Cardiac fibroblast (primary cell): ENCODE measurements around the gene MBNL2.
A peak's percentile ranks its signal among the peaks of the same experiment; 100 is the strongest.

Experiments used
- DNase-seq, 2 donors: peaks; one replicate each; pipeline versions ENCODE4 v3.0.0 to v3.0.0-alpha.2; 2010; ENCODE audit warnings: low read depth in 2 of 2
- H3K4me3 ChIP-seq, 2 donors: replicated peaks in 1 of 2; 1 replicate in 1 of 2; 2 replicates in 1 of 2; pipeline ENCODE4 v1.5.1; 2011; ENCODE audit warnings: low read depth in 2 of 2, low read length in 2 of 2, mild to moderate bottlenecking in 2 of 2, moderate library complexity in 1 of 2
- CTCF ChIP-seq: IDR thresholded peaks from one replicate; pipeline ENCODE4 v1.5.1; 2011; ENCODE audit warnings: low read depth, mild to moderate bottlenecking, low read length, inconsistent platforms

The MBNL2 gene

GRCh38 chr13:97231118-97231828 lies 9.1 kb downstream of the MBNL2 start:
- TF ChIP-seq CTCF = no peak
- DNase-seq = no peak

DNA sequence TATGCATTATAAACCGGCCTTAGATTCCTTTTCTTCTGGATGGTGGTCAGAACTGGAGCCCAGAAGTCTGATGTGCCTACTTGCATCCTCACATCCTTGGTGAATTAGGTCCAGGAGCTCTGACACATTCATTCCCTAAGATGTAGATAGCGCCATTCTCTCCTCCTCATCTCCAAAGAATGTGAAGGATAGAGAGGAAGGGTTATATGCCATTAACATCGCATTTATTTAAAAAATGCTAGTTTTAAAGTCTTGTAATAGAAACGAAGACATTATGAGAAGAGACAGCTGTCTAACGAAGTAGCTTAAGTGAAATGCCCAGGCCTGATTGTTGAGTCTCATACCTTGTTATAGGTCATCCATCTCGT lies 9.7 kb downstream of the MBNL2 start:
- no peak for TF ChIP-seq CTCF
- H3K4me3 ChIP-seq = no peak overlapping the region
- peak; percentile 28 to 42 for DNase-seq

More at GRCh38 chr13:97231118-97231828, 9.1 kb downstream of the MBNL2 start:
- no peak overlapping the region for H3K4me3 ChIP-seq

GRCh38 chr13:97233499-97233898 lies 11.4 kb downstream of the MBNL2 start:
- DNase-seq = no peak
- TF ChIP-seq CTCF = no peak
- no peak overlapping the region for H3K4me3 ChIP-seq

GRCh38 chr13:97234236-97234635 lies 12.1 kb downstream of the MBNL2 start:
- no peak for DNase-seq
- H3K4me3 ChIP-seq = no peak overlapping the region
- no peak for TF ChIP-seq CTCF

DNA sequence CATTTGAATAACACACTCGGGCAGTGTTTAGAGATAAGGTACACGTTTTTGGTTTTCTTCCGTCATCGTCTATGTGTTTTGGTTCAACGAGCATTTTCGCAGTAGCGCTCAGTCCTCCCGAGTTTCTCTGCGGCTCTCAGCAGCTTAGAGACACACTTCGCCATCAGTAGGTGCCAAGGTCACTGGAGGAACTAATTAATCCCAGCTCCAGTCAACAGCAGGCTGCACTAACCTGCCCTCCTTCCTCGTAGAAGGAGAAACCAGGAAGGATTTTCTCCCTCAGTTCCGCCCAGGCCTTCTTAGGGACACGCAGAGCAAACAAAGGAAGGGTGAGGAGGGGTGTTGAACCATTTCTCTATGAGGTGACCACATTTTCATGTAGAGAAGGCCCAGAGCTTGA lies 12.6 kb downstream of the MBNL2 start:
- no peak overlapping the region for H3K4me3 ChIP-seq
- TF ChIP-seq CTCF = no peak
- DNase-seq = no peak

GRCh38 chr13:97235549-97236231 lies 13.6 kb downstream of the MBNL2 start:
- no peak overlapping the region for H3K4me3 ChIP-seq
- no peak for TF ChIP-seq CTCF
- DNase-seq = no peak
